GM12878 (cell line): ENCODE data around the gene CCDC12. TPM values are rescaled to one million over a fixed set of nuclear protein-coding genes. Genes with fewer than 3 reads are reported as not detected.

Experiments used
- ATAC-seq: fragments of 200-7000 bp; cut with Tn5 transposase; 3 replicates; pipeline ENCODE4 v1.9.1; 2020; ENCODE audit warnings: mild to moderate bottlenecking, moderate library complexity
- BruUV-seq: library from RNA; stranded (reverse); fragments of 400-500 nt; replicated peaks from 2 replicates; lab custom pipeline; 2021; lab: Mats Ljungman, UMichigan
- CTCF ChIA-PET: fragments of 300-600 bp; sonication (Branson Sonifier 250); formaldehyde crosslinking; extraction: SDS; loops from one replicate; lab custom pipeline; 2021; ENCODE audit warnings: inconsistent platforms; lab: Yijun Ruan, JAX
- POLR2A ChIA-PET: fragments of 350-600 bp; formaldehyde crosslinking; extraction: SDS; loops from one replicate; lab custom pipeline; 2021; ENCODE audit warnings: inconsistent platforms; lab: Charles Lee
- RAD21 ChIA-PET: fragments of 300-600 bp; sonication (Branson Sonifier 250); formaldehyde crosslinking; loops from one replicate; lab custom pipeline; 2023; ENCODE audit warnings: antibody characterized with exemption; ENCODE audit not compliant: unreplicated experiment; lab: Charles Lee
- SMC1A ChIA-PET: fragments of 300-600 bp; sonication (Branson Sonifier 250); formaldehyde crosslinking; loops from one replicate; lab custom pipeline; 2023; ENCODE audit not compliant: unreplicated experiment, uncharacterized antibody; lab: Charles Lee
- DNase-seq: peaks from one replicate; pipeline ENCODE4 v3.0.0-alpha.2; 2011; ENCODE audit warnings: low read depth, low spot score
- FAIRE-seq: peaks from 3 replicates; lab custom pipeline; 2011; peaks lifted over from hg19 to GRCh38; lab: Jason Lieb, UNC
- H2AFZ ChIP-seq: 2 replicates; pipeline ENCODE4 v1.6.0; 2011; ENCODE audit warnings: low read depth, low read length, control low read depth; ENCODE audit not compliant: control insufficient read depth
- H3K27ac ChIP-seq: 2 replicates; pipeline ENCODE4 v1.5.1; 2011; ENCODE audit warnings: control low read depth; ENCODE audit not compliant: control insufficient read depth, insufficient read depth
- H3K27me3 ChIP-seq, 2 experiments: replicated peaks in 1 of 2; 2 replicates each; pipeline versions ENCODE4 v1.6.0 to v1.6.1; 2011; ENCODE audit warnings: low read length in 1 of 2; ENCODE audit not compliant: control insufficient read depth in 2 of 2, insufficient read depth in 2 of 2
- H3K36me3 ChIP-seq, 2 experiments: 2 replicates each; pipeline ENCODE4 v1.5.1; 2011; ENCODE audit warnings: low read length in 1 of 2; ENCODE audit not compliant: control insufficient read depth in 2 of 2, insufficient read depth in 2 of 2
- H3K4me1 ChIP-seq: 2 replicates; pipeline ENCODE4 v1.6.1; 2011; ENCODE audit warnings: mild to moderate bottlenecking, low read length, moderate library complexity, mixed read lengths; ENCODE audit not compliant: control insufficient read depth, insufficient read depth
- H3K4me2 ChIP-seq: 2 replicates; pipeline ENCODE4 v1.6.0; 2011; ENCODE audit warnings: control low read depth; ENCODE audit not compliant: control insufficient read depth, insufficient read depth
- H3K4me3 ChIP-seq: fragments of 200-600 bp; sonication (generic); 2 replicates; pipeline ENCODE4 v1.5.1; 2016
- H3K79me2 ChIP-seq: 2 replicates; pipeline ENCODE4 v1.6.0; 2011; ENCODE audit warnings: low read length; ENCODE audit not compliant: control insufficient read depth, insufficient read depth
- H3K9ac ChIP-seq: 2 replicates; pipeline ENCODE4 v1.8.0; 2011; ENCODE audit warnings: low read length, control low read depth, mixed read lengths; ENCODE audit not compliant: control insufficient read depth, insufficient read depth
- H3K9me3 ChIP-seq: replicated peaks from 3 replicates; pipeline ENCODE4 v1.5.1; 2011; ENCODE audit warnings: mild to moderate bottlenecking, low read length; ENCODE audit not compliant: control insufficient read depth, insufficient read depth
- H4K20me1 ChIP-seq: 2 replicates; pipeline ENCODE4 v1.6.0; 2011; ENCODE audit not compliant: control insufficient read depth, insufficient read depth
- CEBPZ ChIP-seq: fragments of 150-350 bp; IDR thresholded peaks from 2 replicates; pipeline ENCODE4 v1.6.1; 2016; ENCODE audit warnings: low read depth, low read length
- EED ChIP-seq: sonication (generic); IDR thresholded peaks from 2 replicates; pipeline ENCODE4 v1.6.1; 2016; ENCODE audit warnings: antibody characterized with exemption, low read depth
- IKZF1 ChIP-seq: fragments of 450-650 bp; conservative IDR thresholded peaks from 2 replicates; pipeline ENCODE4 v1.6.1; 2017; ENCODE audit warnings: antibody characterized with exemption, mild to moderate bottlenecking
- SREBF1 ChIP-seq: IDR thresholded peaks from 2 replicates; pipeline ENCODE4 v1.6.1; 2012; ENCODE audit warnings: mild to moderate bottlenecking, low read length
- YY1 ChIP-seq: IDR thresholded peaks from 2 replicates; pipeline ENCODE4 v1.6.1; 2011; ENCODE audit warnings: low read depth, mild to moderate bottlenecking, low read length
- WGBS: methylation state at CpG from one replicate; pipeline ENCODE4 v1.1.6; 2016; ENCODE audit warnings: low lambda C conversion rate; ENCODE audit not compliant: insufficient replicate concordance, insufficient coverage; ENCODE audit errors: missing lambda C conversion rate; 5-methylcytosine and 5-hydroxymethylcytosine counted together
- in situ Hi-C: fragments of 300-500 bp; cut with MboI; formaldehyde crosslinking; loops from 9 replicates; pipeline ENCODE4 v1.14.3; 2018; ENCODE audit warnings: mixed read lengths
- intact Hi-C: fragments of 100-400 bp; cut with micrococcal nuclease; formaldehyde crosslinking; loops from one replicate; pipeline ENCODE4 v1.14.2; 2022; ENCODE audit not compliant: unreplicated experiment
- polyA plus RNA-seq, 11 experiments: library from polyadenylated mRNA; depleted of rRNA in 4 of 11; unstranded in 6 of 11; stranded (reverse) in 5 of 11; fragments of >200 nt; fragmentation: Nextera tagmentation in 4 of 11; fragmentation: Illumina TruSeq in 1 of 11; extraction: Ambion mirVana in 4 of 11; extraction: Trizol in 1 of 11; gene quantifications; 1 replicate in 1 of 11; 2 replicates in 10 of 11; pipeline versions ENCODE4 v1.2.1 to v1.2.3, GENCODE V29; 2011 to 2016; ENCODE audit warnings: inconsistent platforms in 2 of 11, missing spikeins in 2 of 11, low read depth in 1 of 11
- total RNA-seq, 4 experiments: library from RNA; depleted of rRNA in 3 of 4; stranded (reverse); fragments of >200 nt in 3 of 4; fragmentation: Illumina TruSeq in 1 of 4; extraction: Trizol in 1 of 4; gene quantifications; 2 replicates each; pipeline versions ENCODE4 v1.2.1 to v1.2.3, GENCODE V29; 2013 to 2021
- TF ChIP-seq, protein P1 (sequence below): IDR thresholded peaks from 2 replicates; pipeline ENCODE4 v1.6.1; 2011; ENCODE audit warnings: borderline replicate concordance, low read depth, mild to moderate bottlenecking, moderate library complexity, mixed read lengths, low read length; ENCODE audit not compliant: insufficient read depth; ENCODE audit errors: extremely low read length

CCDC12 gene
- total and polyA plus RNA-seq, 10 of the 15 experiments (the other 5 are each of a cell fraction or from before 2014, with no cell fraction given), result 9.2 to 91.4 (median 61.3) TPM

DNA sequence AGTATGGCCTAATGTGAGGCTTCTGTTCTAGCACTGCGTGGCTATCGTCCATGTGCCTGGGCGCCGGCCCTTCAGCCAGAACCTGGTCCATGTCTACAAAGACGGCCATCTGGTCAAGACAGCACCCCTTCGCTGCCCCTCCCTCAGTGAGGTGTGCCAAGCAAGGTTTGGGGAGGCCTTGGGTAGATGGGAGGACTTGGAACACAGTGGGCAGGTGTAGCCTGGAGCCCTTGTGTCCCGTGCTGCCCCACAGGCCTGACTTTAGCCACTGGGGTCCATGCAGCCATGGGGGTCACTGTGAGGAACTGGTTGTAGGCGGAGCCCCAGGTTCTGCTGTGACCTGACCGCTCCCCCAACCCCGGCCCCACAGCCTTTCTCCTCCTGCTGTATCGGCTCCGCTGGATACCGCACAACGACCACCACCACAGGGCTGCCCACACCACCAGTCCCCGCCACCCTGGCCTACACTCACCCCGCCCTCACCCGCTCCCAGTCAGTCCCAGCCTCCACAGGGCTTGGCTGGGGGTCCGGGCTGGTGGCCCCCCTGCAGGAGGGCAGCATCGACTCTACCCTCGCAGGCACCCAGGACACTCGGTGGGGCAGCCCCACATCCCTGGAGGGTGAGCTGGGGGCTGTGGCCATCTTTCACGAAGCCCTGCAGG is 19.5 kb upstream of the CCDC12 start:
- Histone ChIP-seq H3K27ac (no peak overlapping the region), H4K20me1 (no peaks in the 10 kb centered on the region), H3K9me3 (no peaks in the 10 kb centered on the region), H3K27me3 (no peaks in the 10 kb centered on the region), H3K4me1 (peaks cover 9% of the 10 kb centered on the region), H3K79me2 (peaks cover 11% of the 10 kb centered on the region), H3K4me3 (no peak overlapping the region), H2AFZ (no peak overlapping the region), H3K4me2 (no peak overlapping the region), H3K9ac (no peak overlapping the region), H3K36me3 (peaks cover 19 to 40% of the 10 kb centered on the region in 2 experiments; a peak in 3 of 4 replicates)
- intact Hi-C loops, result no loop called here
- in situ Hi-C loops, result no loop called here
- FAIRE-seq (no peak), ATAC-seq (no peak), DNase-seq (no peak)
- ChIA-PET SMC1A (no interaction called here), CTCF (interaction anchor here (0.9 kb wide), 1 partner anchor 37 kb away, joined by 3 read pairs; no protein-coding TSS in a partner anchor), RAD21 (interaction anchor here (1.0 kb wide), 1 partner anchor 69 kb away, joined by 4 read pairs; no protein-coding TSS in a partner anchor), POLR2A (interaction anchor here (1.2 kb wide), 1 partner anchor 87 kb away, joined by 3 read pairs; no protein-coding TSS in a partner anchor)
- no TSS peak for BruUV-seq
- over 99% methylated on average over 21 of the region's 22 CpGs for WGBS
- TF ChIP-seq EED (no peak), SREBF1 (no peak), YY1 (no peak), IKZF1 (no peak), CEBPZ (no peak)
- TF ChIP-seq, protein P1, sequence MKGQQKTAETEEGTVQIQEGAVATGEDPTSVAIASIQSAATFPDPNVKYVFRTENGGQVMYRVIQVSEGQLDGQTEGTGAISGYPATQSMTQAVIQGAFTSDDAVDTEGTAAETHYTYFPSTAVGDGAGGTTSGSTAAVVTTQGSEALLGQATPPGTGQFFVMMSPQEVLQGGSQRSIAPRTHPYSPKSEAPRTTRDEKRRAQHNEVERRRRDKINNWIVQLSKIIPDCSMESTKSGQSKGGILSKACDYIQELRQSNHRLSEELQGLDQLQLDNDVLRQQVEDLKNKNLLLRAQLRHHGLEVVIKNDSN, result no peak
